Ovary (tissue), 3 donors: ENCODE data around the gene SLC43A1.

Experiments used
- EP300 ChIP-seq: sonication (generic); formaldehyde crosslinking; IDR thresholded peaks from one replicate; pipeline ENCODE4 v1.6.1; 2017; ENCODE audit warnings: antibody characterized with exemption
- POLR2A ChIP-seq: fragments of 450-650 bp; IDR thresholded peaks from one replicate; pipeline ENCODE4 v1.6.1; 2017; ENCODE audit warnings: antibody characterized with exemption, mild to moderate bottlenecking, moderate library complexity
- TF ChIP-seq, protein P1 (sequence below), 3 donors: fragments of 450-650 bp in 2 of 3; fragments of 200-600 bp in 1 of 3; IDR thresholded peaks; one replicate each; pipeline versions ENCODE4 v1.5.1 to v1.8.0; 2016 to 2022; ENCODE audit warnings: antibody characterized with exemption in 3 of 3, mild to moderate bottlenecking in 1 of 3
- donor health status: DM: no; HTN: no; CAD: no.

DNA sequence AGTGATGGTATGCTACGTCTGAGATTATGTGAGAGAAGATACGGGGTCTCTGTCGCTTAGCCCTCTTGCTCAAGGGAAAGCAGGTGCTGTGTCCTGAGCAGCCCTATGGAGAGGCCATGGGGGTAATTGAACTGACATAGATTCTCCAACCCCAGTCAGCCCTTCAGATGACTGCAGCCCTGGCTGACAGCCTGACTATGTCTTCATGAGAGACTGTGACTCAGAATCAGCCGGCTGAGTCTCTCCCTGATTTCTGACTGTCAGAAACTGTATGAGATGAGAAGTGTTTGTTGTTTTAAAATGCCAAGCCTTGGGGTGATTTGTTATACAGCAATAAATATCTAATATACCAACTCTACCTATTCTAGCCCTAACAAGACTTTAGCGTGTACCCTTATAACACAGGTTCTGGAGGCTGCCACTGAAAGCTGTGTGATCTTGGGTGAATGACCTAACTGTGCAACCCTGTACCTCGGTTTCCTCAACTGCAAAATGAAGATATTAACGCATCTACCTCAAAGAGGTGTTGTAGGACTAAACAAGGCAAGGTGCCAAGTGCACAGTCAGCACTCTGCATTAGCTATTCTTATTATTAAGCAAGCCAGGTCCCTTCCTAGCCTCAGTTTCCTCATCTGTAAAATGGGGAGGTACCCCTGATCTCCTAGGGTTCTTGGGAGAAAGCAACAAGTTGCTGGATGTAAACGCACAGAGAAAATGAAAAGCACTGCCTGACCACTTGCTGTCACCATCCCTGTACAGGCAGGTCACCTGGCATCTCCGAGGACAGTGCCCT, 24.9 kb downstream of the SLC43A1 start:
- TF ChIP-seq, protein P1, sequence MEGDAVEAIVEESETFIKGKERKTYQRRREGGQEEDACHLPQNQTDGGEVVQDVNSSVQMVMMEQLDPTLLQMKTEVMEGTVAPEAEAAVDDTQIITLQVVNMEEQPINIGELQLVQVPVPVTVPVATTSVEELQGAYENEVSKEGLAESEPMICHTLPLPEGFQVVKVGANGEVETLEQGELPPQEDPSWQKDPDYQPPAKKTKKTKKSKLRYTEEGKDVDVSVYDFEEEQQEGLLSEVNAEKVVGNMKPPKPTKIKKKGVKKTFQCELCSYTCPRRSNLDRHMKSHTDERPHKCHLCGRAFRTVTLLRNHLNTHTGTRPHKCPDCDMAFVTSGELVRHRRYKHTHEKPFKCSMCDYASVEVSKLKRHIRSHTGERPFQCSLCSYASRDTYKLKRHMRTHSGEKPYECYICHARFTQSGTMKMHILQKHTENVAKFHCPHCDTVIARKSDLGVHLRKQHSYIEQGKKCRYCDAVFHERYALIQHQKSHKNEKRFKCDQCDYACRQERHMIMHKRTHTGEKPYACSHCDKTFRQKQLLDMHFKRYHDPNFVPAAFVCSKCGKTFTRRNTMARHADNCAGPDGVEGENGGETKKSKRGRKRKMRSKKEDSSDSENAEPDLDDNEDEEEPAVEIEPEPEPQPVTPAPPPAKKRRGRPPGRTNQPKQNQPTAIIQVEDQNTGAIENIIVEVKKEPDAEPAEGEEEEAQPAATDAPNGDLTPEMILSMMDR (IDR thresholded peaks at IDR 0.05) = no peak
- TF ChIP-seq EP300 (no peak), POLR2A (no peak)
